MM.1S (cell line): ENCODE results near the gene ENDOU.

Experiments used
- DNase-seq: peaks from one replicate; pipeline ENCODE4 v3.0.0-alpha.2; 2015
- H2AFZ ChIP-seq: fragments of 300-600 bp; sonication (generic); 2 replicates; pipeline ENCODE4 v1.6.0; 2016; ENCODE audit warnings: antibody characterized with exemption, low read length
- H3F3A ChIP-seq: fragments of 300-600 bp; sonication (generic); 2 replicates; pipeline ENCODE4 v1.6.1; 2016; ENCODE audit warnings: mild to moderate bottlenecking, antibody characterized with exemption, low read length, moderate library complexity, mixed read lengths; ENCODE audit not compliant: insufficient read depth
- H3K27ac ChIP-seq: fragments of 300-600 bp; sonication (generic); 2 replicates; pipeline ENCODE4 v1.5.1; 2016; ENCODE audit warnings: mild to moderate bottlenecking, low read length
- H3K27me3 ChIP-seq: fragments of 300-600 bp; sonication (generic); replicated peaks from 2 replicates; pipeline ENCODE4 v1.6.0; 2016; ENCODE audit warnings: low read length; ENCODE audit not compliant: insufficient read depth
- H3K36me3 ChIP-seq: fragments of 300-600 bp; sonication (generic); replicated peaks from 2 replicates; pipeline ENCODE4 v1.6.1; 2016; ENCODE audit warnings: mild to moderate bottlenecking, low read length, mixed read lengths; ENCODE audit not compliant: insufficient read depth
- H3K4me1 ChIP-seq: fragments of 300-600 bp; sonication (generic); 2 replicates; pipeline ENCODE4 v1.6.1; 2016; ENCODE audit warnings: low read length, mixed read lengths
- H3K4me2 ChIP-seq: fragments of 300-600 bp; sonication (generic); 2 replicates; pipeline ENCODE4 v1.6.0; 2016; ENCODE audit warnings: low read depth, low read length
- H3K4me3 ChIP-seq: fragments of 300-600 bp; sonication (generic); 2 replicates; pipeline ENCODE4 v1.5.1; 2016; ENCODE audit warnings: low read length, mixed read lengths
- H3K79me2 ChIP-seq: fragments of 300-600 bp; sonication (generic); 2 replicates; pipeline ENCODE4 v1.6.1; 2016; ENCODE audit warnings: mixed run types, low read length, mixed read lengths
- H3K9ac ChIP-seq: fragments of 300-600 bp; sonication (generic); 2 replicates; pipeline ENCODE4 v1.6.1; 2016; ENCODE audit warnings: low read length, mixed read lengths
- H3K9me2 ChIP-seq: fragments of 300-600 bp; sonication (generic); replicated peaks from 2 replicates; pipeline ENCODE4 v1.6.1; 2016; ENCODE audit warnings: mild to moderate bottlenecking, low read length, mixed read lengths; ENCODE audit not compliant: insufficient read depth
- H3K9me3 ChIP-seq: fragments of 300-600 bp; sonication (generic); replicated peaks from 2 replicates; pipeline ENCODE4 v1.6.1; 2016; ENCODE audit warnings: mild to moderate bottlenecking, low read length, mixed read lengths; ENCODE audit not compliant: insufficient read depth
- H4K20me1 ChIP-seq: fragments of 300-600 bp; sonication (generic); 2 replicates; pipeline ENCODE4 v1.6.1; 2016; ENCODE audit warnings: mild to moderate bottlenecking, low read length, moderate library complexity, mixed read lengths; ENCODE audit not compliant: insufficient read depth
- CTCF ChIP-seq: fragments of 300-600 bp; sonication (generic); IDR thresholded peaks from 2 replicates; pipeline ENCODE4 v1.5.1; 2016; ENCODE audit warnings: antibody characterized with exemption, low read length, mixed read lengths
- EZH2 ChIP-seq: fragments of 300-600 bp; sonication (generic); optimal IDR thresholded peaks from 2 replicates; pipeline ENCODE3; 2017; ENCODE audit warnings: low read depth, mild to moderate bottlenecking, antibody characterized with exemption, low read length, mixed read lengths
- EZH2phosphoT487 ChIP-seq: fragments of 300-600 bp; sonication (generic); IDR thresholded peaks from 2 replicates; pipeline ENCODE4 v1.6.1; 2018; ENCODE audit warnings: antibody characterized with exemption, low read length

Gene ENDOU

GRCh38 chr12:47757840-47758583 lies 32.7 kb upstream of the ENDOU start:
- Histone ChIP-seq H3K9me3 (no peaks in the 10 kb centered on the region), H3K27me3 (0 out of 2 replicates have a peak, but pooled peaks cover 3% of the 10 kb centered on the region), H3K9me2 (no peaks in the 10 kb centered on the region), H3K9ac (peak overlapping the region; percentile 46; the same call in 1 of the 2 replicates), H3K79me2 (no peaks in the 10 kb centered on the region), H4K20me1 (no peaks in the 10 kb centered on the region), H3F3A (peaks cover 16% of the 10 kb centered on the region), H3K36me3 (no peaks in the 10 kb centered on the region), H2AFZ (0 out of 2 replicates have a peak overlapping the region, but pooled peaks have one; percentile 99), H3K4me2 (peak overlapping the region; percentile 99; the same call in 1 of the 2 replicates), H3K4me3 (peak overlapping the region; percentile 82), H3K27ac (no peak overlapping the region), H3K4me1 (peaks cover 32% of the 10 kb centered on the region)
- TF ChIP-seq CTCF (no peak), EZH2 (no peak)
- no peak for DNase-seq

GRCh38 chr12:47757364-47757839 lies 32.1 kb upstream of the ENDOU start:
- peaks cover 32% of the 10 kb centered on the region for H3K4me1 ChIP-seq
- no peak overlapping the region for H3K4me2 ChIP-seq

GRCh38 chr12:47755655-47756562 lies 30.6 kb upstream of the ENDOU start:
- H3K27me3 ChIP-seq, result 0 out of 2 replicates have a peak, but pooled peaks cover 3% of the 10 kb centered on the region
- H3K4me3 ChIP-seq, result peak overlapping the region; percentile 55
- H2AFZ ChIP-seq, result peak overlapping the region; percentile 80
- H3K9me3 ChIP-seq, result no peaks in the 10 kb centered on the region
- H3K9me2 ChIP-seq, result no peaks in the 10 kb centered on the region
- no peak for TF ChIP-seq EZH2phosphoT487
- no peak for TF ChIP-seq EZH2
- no peak for TF ChIP-seq CTCF
- no peaks in the 10 kb centered on the region for H4K20me1 ChIP-seq
- no peaks in the 10 kb centered on the region for H3K79me2 ChIP-seq
- peaks cover 16% of the 10 kb centered on the region for H3F3A ChIP-seq
- peak overlapping the region; percentile 80 for H3K4me2 ChIP-seq
- H3K27ac ChIP-seq, result peak overlapping the region; percentile 76
- H3K36me3 ChIP-seq, result no peaks in the 10 kb centered on the region
- DNase-seq, result peak; percentile 87
- H3K9ac ChIP-seq, result peak overlapping the region; percentile 34; the same call in 1 of the 2 replicates
- peaks cover 32% of the 10 kb centered on the region for H3K4me1 ChIP-seq

More at GRCh38 chr12:47757364-47757839, 32.1 kb upstream of the ENDOU start:
- Histone ChIP-seq H2AFZ (no peak overlapping the region), H3K27ac (no peak overlapping the region), H3K9me3 (no peaks in the 10 kb centered on the region), H4K20me1 (no peaks in the 10 kb centered on the region), H3K9ac (no peak overlapping the region), H3K36me3 (no peaks in the 10 kb centered on the region), H3K9me2 (no peaks in the 10 kb centered on the region), H3K27me3 (0 out of 2 replicates have a peak, but pooled peaks cover 3% of the 10 kb centered on the region), H3F3A (peaks cover 16% of the 10 kb centered on the region), H3K4me3 (no peak overlapping the region), H3K79me2 (no peaks in the 10 kb centered on the region)
- TF ChIP-seq CTCF (no peak), EZH2 (no peak), EZH2phosphoT487 (no peak)
- DNase-seq, result no peak
